ENCODE data around the gene NBEAL1. TPM values are rescaled to one million over a fixed set of nuclear protein-coding genes. Genes with fewer than 3 reads are reported as not detected.
"Not testable (repeated sequence)": the region's sequence is repeated elsewhere in the genome, so short reads cannot be mapped to it uniquely, and the experiment has no call there.

Gene NBEAL1
- total and polyA plus RNA-seq, 10 donors, result 3.5 to 34.3 (median 24.2) TPM

GRCh38 chr2:203061346-203061745 is 46.7 kb downstream of the NBEAL1 start:
- peaks cover 3 to 80% (median 20%) of the 10 kb centered on the region in 6 donors for H3K36me3 ChIP-seq
- TF ChIP-seq POLR2A (IDR thresholded peaks at IDR 0.05), result no peak
- no peak for TF ChIP-seq CTCF (IDR thresholded peaks at IDR 0.05 in 8 of 11, conservative IDR thresholded peaks at IDR 0.05 in 3 of 11)
- no peak for TF ChIP-seq POLR2AphosphoS5 (IDR thresholded peaks at IDR 0.05)

GRCh38 chr2:203062126-203062525 is 47.5 kb downstream of the NBEAL1 start:
- H3K4me3 ChIP-seq, result no peak overlapping the region
- no peaks in the 10 kb centered on the region for H3K4me1 ChIP-seq
- H3K36me3 ChIP-seq, result peaks cover 3 to 80% (median 20%) of the 10 kb centered on the region in 6 donors
- DNase-seq, result no peak
- WGBS, 5 donors, result 79 to 91% (median 83%) methylated on average over 3 of the region's 3 CpGs
- peaks cover 0 to 6% (median 0%) of the 10 kb centered on the region in 8 donors for H3K9me3 ChIP-seq
- TF ChIP-seq CTCF (IDR thresholded peaks at IDR 0.05 in 8 of 11, conservative IDR thresholded peaks at IDR 0.05 in 3 of 11) (no peak), POLR2AphosphoS5 (IDR thresholded peaks at IDR 0.05) (no peak), POLR2A (IDR thresholded peaks at IDR 0.05) (no peak)
- H3K27me3 ChIP-seq (replicated peaks in 1 of 7), result no peaks in the 10 kb centered on the region
- no peak overlapping the region for H3K27ac ChIP-seq
- intact Hi-C loops (cut with DNase I; ENCODE audit: low total_unique reads), result no loop called here

More at GRCh38 chr2:203061346-203061745, 46.7 kb downstream of the NBEAL1 start:
- H3K27ac ChIP-seq, result no peak overlapping the region
- H3K4me3 ChIP-seq, result no peak overlapping the region
- H3K4me1 ChIP-seq, result no peaks in the 10 kb centered on the region
- H3K27me3 ChIP-seq (replicated peaks in 1 of 7), result no peaks in the 10 kb centered on the region
- intact Hi-C loops (cut with DNase I; ENCODE audit: low total_unique reads), result no loop called here
- 79 to 91% (median 89%) methylated on average over 4 of the region's 4 CpGs for WGBS, 5 donors
- no peak for DNase-seq
- H3K9me3 ChIP-seq, result no peaks in the 10 kb centered on the region

GRCh38 chr2:203066519-203067091 is 51.9 kb downstream of the NBEAL1 start:
- peaks cover 0 to 71% (median 5%) of the 10 kb centered on the region in 6 donors for H3K36me3 ChIP-seq
- H3K9me3 ChIP-seq; H3K4me3 ChIP-seq; intact Hi-C loops (cut with DNase I; ENCODE audit: low total_unique reads); H3K27ac ChIP-seq; H3K27me3 ChIP-seq (replicated peaks in 1 of 7); DNase-seq; H3K4me1 ChIP-seq: not testable (repeated sequence)
- 95 to 99% (median 97%) methylated on average over 32 to 36 of the region's 36 CpGs for WGBS, 5 donors

GRCh38 chr2:203070701-203071100 is 56.0 kb downstream of the NBEAL1 start:
- intact Hi-C loops (cut with DNase I; ENCODE audit: low total_unique reads), result no loop called here
- 60 to 79% (median 71%) methylated on average over 2 of the region's 2 CpGs for WGBS, 5 donors
- TF ChIP-seq CTCF (IDR thresholded peaks at IDR 0.05 in 8 of 11, conservative IDR thresholded peaks at IDR 0.05 in 3 of 11) (no peak), POLR2AphosphoS5 (IDR thresholded peaks at IDR 0.05) (no peak), POLR2A (IDR thresholded peaks at IDR 0.05) (no peak)
- Histone ChIP-seq H3K27ac (no peak overlapping the region), H3K27me3 (replicated peaks in 1 of 7) (no peaks in the 10 kb centered on the region), H3K4me1 (no peaks in the 10 kb centered on the region), H3K36me3 (peaks cover 0 to 57% (median 3%) of the 10 kb centered on the region in 6 donors), H3K4me3 (no peak overlapping the region), H3K9me3 (peaks cover 0 to 16% (median 4%) of the 10 kb centered on the region in 8 donors)
- no peak for DNase-seq

Data from spleen (tissue), 11 donors.